Astrocyte (in vitro differentiated cells and primary cell): ENCODE data around the gene PRKCE. TPM values are rescaled to one million over a fixed set of nuclear protein-coding genes. Genes with fewer than 3 reads are reported as not detected.

Experiments used
- DNase-seq: peaks from one replicate; pipeline ENCODE4 v3.0.0-alpha.2; 2010; ENCODE audit warnings: low read depth
- FAIRE-seq: peaks from 2 replicates; lab custom pipeline; 2011; peaks lifted over from hg19 to GRCh38; lab: Jason Lieb, UNC
- H2AFZ ChIP-seq: 2 replicates; pipeline ENCODE4 v1.6.0; 2012; ENCODE audit warnings: low read depth, low read length, inconsistent platforms
- H3K27ac ChIP-seq: 2 replicates; pipeline ENCODE4 v1.5.1; 2011; ENCODE audit warnings: low read depth, low read length, inconsistent platforms
- H3K27me3 ChIP-seq: 2 replicates; pipeline ENCODE4 v1.6.0; 2011; ENCODE audit warnings: low read length, inconsistent platforms; ENCODE audit not compliant: insufficient read depth
- H3K36me3 ChIP-seq: 2 replicates; pipeline ENCODE4 v1.5.1; 2011; ENCODE audit warnings: low read length, inconsistent platforms; ENCODE audit not compliant: insufficient read depth
- H3K4me1 ChIP-seq: 2 replicates; pipeline ENCODE4 v1.5.1; 2011; ENCODE audit warnings: low read length, inconsistent platforms; ENCODE audit not compliant: insufficient read depth
- H3K4me2 ChIP-seq: 2 replicates; pipeline ENCODE4 v1.6.0; 2012; ENCODE audit warnings: low read length, inconsistent platforms
- H3K4me3 ChIP-seq: 2 replicates; pipeline ENCODE4 v1.5.1; 2011; ENCODE audit warnings: low read depth, mild to moderate bottlenecking, low read length, inconsistent platforms; ENCODE audit not compliant: insufficient read depth
- H3K79me2 ChIP-seq: 2 replicates; pipeline ENCODE4 v1.6.0; 2012; ENCODE audit warnings: mild to moderate bottlenecking, low read length, inconsistent platforms; ENCODE audit not compliant: insufficient read depth
- H3K9ac ChIP-seq: 2 replicates; pipeline ENCODE4 v1.6.0; 2012; ENCODE audit warnings: mild to moderate bottlenecking, low read length, inconsistent platforms
- H3K9me3 ChIP-seq: 2 replicates; pipeline ENCODE4 v1.5.1; 2012; ENCODE audit warnings: low read depth, mild to moderate bottlenecking, low read length, inconsistent platforms; ENCODE audit not compliant: insufficient read depth
- H4K20me1 ChIP-seq: 2 replicates; pipeline ENCODE4 v1.6.0; 2012; ENCODE audit warnings: low read length, inconsistent platforms; ENCODE audit not compliant: insufficient read depth
- H3K27ac Mint-ChIP-seq: one replicate; pipeline ENCODE4 v1.8.0; 2021; ENCODE audit warnings: mild to moderate bottlenecking, mixed read lengths; ENCODE audit not compliant: unreplicated experiment
- H3K27me3 Mint-ChIP-seq: one replicate; pipeline ENCODE4 v1.8.0; 2021; ENCODE audit warnings: low read depth, mixed read lengths; ENCODE audit not compliant: unreplicated experiment
- H3K36me3 Mint-ChIP-seq: one replicate; pipeline ENCODE4 v1.8.0; 2021; ENCODE audit warnings: low read depth, mixed read lengths; ENCODE audit not compliant: unreplicated experiment
- H3K4me1 Mint-ChIP-seq: one replicate; pipeline ENCODE4 v1.8.0; 2021; ENCODE audit warnings: low read depth, mixed read lengths; ENCODE audit not compliant: unreplicated experiment
- H3K4me3 Mint-ChIP-seq: one replicate; pipeline ENCODE4 v1.8.0; 2021; ENCODE audit warnings: mild to moderate bottlenecking, moderate library complexity, mixed read lengths; ENCODE audit not compliant: unreplicated experiment
- H3K9me3 Mint-ChIP-seq: one replicate; pipeline ENCODE4 v1.8.0; 2021; ENCODE audit warnings: mild to moderate bottlenecking, mixed read lengths; ENCODE audit not compliant: unreplicated experiment
- EZH2 ChIP-seq: IDR thresholded peaks from 2 replicates; pipeline ENCODE4 v1.6.1; 2012; ENCODE audit warnings: mild to moderate bottlenecking, low read length, inconsistent platforms; ENCODE audit not compliant: insufficient read depth
- total RNA-seq: library from RNA; stranded (reverse); gene quantifications from 2 replicates; pipeline ENCODE4 v1.2.1, GENCODE V29; 2021
- TF ChIP-seq, protein P1 (sequence below): IDR thresholded peaks from 2 replicates; pipeline ENCODE4 v1.5.1; 2011; ENCODE audit warnings: low read depth, mild to moderate bottlenecking, inconsistent platforms, low read length, moderate library complexity; ENCODE audit not compliant: insufficient read depth

PRKCE gene
- total RNA-seq, 1 donor from 2014 or later, result 12.8 TPM

- no peaks in the 10 kb centered on the region for H3K36me3 ChIP-seq
- DNase-seq (no peak), FAIRE-seq (no peak)
- H3K27me3 ChIP-seq, result peaks cover 4% of the 10 kb centered on the region
- Mint-ChIP-seq H3K4me1 (no peaks in the 10 kb centered on the region), H3K36me3 (peaks cover 9% of the 10 kb centered on the region), H3K27ac (no peak overlapping the region), H3K9me3 (peaks cover 10% of the 10 kb centered on the region), H3K4me3 (no peak overlapping the region), H3K27me3 (peaks cover 20% of the 10 kb centered on the region)
- H3K4me3 ChIP-seq, result no peak overlapping the region
- no peaks in the 10 kb centered on the region for H3K9me3 ChIP-seq
- H3K9ac ChIP-seq, result no peak overlapping the region
- no peak overlapping the region for H2AFZ ChIP-seq
- peaks cover 41% of the 10 kb centered on the region for H4K20me1 ChIP-seq
- TF ChIP-seq EZH2, result no peak
- TF ChIP-seq, protein P1, sequence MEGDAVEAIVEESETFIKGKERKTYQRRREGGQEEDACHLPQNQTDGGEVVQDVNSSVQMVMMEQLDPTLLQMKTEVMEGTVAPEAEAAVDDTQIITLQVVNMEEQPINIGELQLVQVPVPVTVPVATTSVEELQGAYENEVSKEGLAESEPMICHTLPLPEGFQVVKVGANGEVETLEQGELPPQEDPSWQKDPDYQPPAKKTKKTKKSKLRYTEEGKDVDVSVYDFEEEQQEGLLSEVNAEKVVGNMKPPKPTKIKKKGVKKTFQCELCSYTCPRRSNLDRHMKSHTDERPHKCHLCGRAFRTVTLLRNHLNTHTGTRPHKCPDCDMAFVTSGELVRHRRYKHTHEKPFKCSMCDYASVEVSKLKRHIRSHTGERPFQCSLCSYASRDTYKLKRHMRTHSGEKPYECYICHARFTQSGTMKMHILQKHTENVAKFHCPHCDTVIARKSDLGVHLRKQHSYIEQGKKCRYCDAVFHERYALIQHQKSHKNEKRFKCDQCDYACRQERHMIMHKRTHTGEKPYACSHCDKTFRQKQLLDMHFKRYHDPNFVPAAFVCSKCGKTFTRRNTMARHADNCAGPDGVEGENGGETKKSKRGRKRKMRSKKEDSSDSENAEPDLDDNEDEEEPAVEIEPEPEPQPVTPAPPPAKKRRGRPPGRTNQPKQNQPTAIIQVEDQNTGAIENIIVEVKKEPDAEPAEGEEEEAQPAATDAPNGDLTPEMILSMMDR, result no peak
- H3K4me1 ChIP-seq, result no peaks in the 10 kb centered on the region
- H3K4me2 ChIP-seq, result no peak overlapping the region
- no peaks in the 10 kb centered on the region for H3K79me2 ChIP-seq
- no peak overlapping the region for H3K27ac ChIP-seq
These were observed 57.0 kb downstream of the PRKCE start for GRCh38 chr2:45708501-45708900.

- no peaks in the 10 kb centered on the region for H3K4me1 Mint-ChIP-seq
- no peak overlapping the region for H3K27ac Mint-ChIP-seq
- TF ChIP-seq, protein P1, result no peak
- no peak for TF ChIP-seq EZH2
- Histone ChIP-seq H2AFZ (no peak overlapping the region), H3K79me2 (no peaks in the 10 kb centered on the region), H3K4me3 (no peak overlapping the region), H3K27me3 (peaks cover 4% of the 10 kb centered on the region), H3K9ac (no peak overlapping the region), H3K36me3 (no peaks in the 10 kb centered on the region), H3K27ac (no peak overlapping the region), H4K20me1 (peaks cover 39% of the 10 kb centered on the region), H3K9me3 (no peaks in the 10 kb centered on the region), H3K4me1 (no peaks in the 10 kb centered on the region), H3K4me2 (no peak overlapping the region)
- DNase-seq (no peak), FAIRE-seq (no peak)
- peaks cover 9% of the 10 kb centered on the region for H3K36me3 Mint-ChIP-seq
- H3K27me3 Mint-ChIP-seq, result peaks cover 20% of the 10 kb centered on the region
- H3K9me3 Mint-ChIP-seq, result peaks cover 10% of the 10 kb centered on the region
- H3K4me3 Mint-ChIP-seq, result no peak overlapping the region
These were observed 57.7 kb downstream of the PRKCE start for GRCh38 chr2:45709137-45709536.

DNA sequence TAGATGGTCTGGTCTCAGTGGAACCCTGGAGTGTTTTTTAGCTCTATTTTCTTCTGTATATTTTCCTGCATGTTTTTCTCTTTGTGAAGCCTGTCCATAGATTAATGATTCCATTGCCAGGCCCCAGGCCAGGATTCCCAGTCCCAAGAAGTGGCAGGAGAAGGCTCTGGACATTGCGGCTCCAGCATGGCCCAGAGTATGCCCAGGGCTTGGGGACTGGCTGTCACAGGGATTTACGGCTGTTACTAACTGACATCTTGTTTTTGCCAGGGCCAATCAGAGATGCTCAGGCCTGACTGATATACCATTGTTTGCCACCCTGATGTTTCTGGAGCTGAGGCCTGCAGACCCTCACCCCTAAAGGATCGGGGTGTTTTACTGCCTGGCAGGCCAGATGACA lies 59.0 kb downstream of the PRKCE start:
- H3K27me3 Mint-ChIP-seq, result peaks cover 18% of the 10 kb centered on the region
- no peaks in the 10 kb centered on the region for H3K27me3 ChIP-seq
- H3K4me3 ChIP-seq, result no peak overlapping the region
- no peak overlapping the region for H3K9ac ChIP-seq
- no peak for FAIRE-seq
- no peak overlapping the region for H3K27ac Mint-ChIP-seq
- no peaks in the 10 kb centered on the region for H3K4me1 Mint-ChIP-seq
- H3K4me2 ChIP-seq, result no peak overlapping the region
- H3K36me3 Mint-ChIP-seq, result peaks cover 9% of the 10 kb centered on the region
- peaks cover 39% of the 10 kb centered on the region for H4K20me1 ChIP-seq
- H2AFZ ChIP-seq, result no peak overlapping the region
- no peaks in the 10 kb centered on the region for H3K9me3 ChIP-seq
- no peak for TF ChIP-seq EZH2
- TF ChIP-seq, protein P1, result no peak
- no peaks in the 10 kb centered on the region for H3K4me1 ChIP-seq
- no peaks in the 10 kb centered on the region for H3K79me2 ChIP-seq
- DNase-seq, result no peak
- peaks cover 10% of the 10 kb centered on the region for H3K9me3 Mint-ChIP-seq
- no peak overlapping the region for H3K4me3 Mint-ChIP-seq
- H3K36me3 ChIP-seq, result no peaks in the 10 kb centered on the region
- no peak overlapping the region for H3K27ac ChIP-seq
